HepG2 (cell line): ENCODE measurements around the gene CASKIN1. TPM values are rescaled to one million over a fixed set of nuclear protein-coding genes. Genes with fewer than 3 reads are reported as not detected.

ENCODE experiments used
- ARID5B ChIP-seq: IDR thresholded peaks from 2 replicates; pipeline ENCODE4 v1.4.0; 2020; ENCODE audit warnings: mild to moderate bottlenecking, missing genetic modification reagents
- ELF1 ChIP-seq: sonication (generic); formaldehyde crosslinking; IDR thresholded peaks from 2 replicates; pipeline ENCODE4 v1.4.0; 2020; ENCODE audit warnings: missing genetic modification reagents
- FOXA3 ChIP-seq: IDR thresholded peaks from 2 replicates; pipeline ENCODE4 v1.6.1; 2016; ENCODE audit warnings: missing genetic modification reagents, missing compliant biosample characterization
- HDAC1 ChIP-seq: sonication (generic); formaldehyde crosslinking; IDR thresholded peaks from 2 replicates; pipeline ENCODE4 v1.5.1; 2020; ENCODE audit warnings: mild to moderate bottlenecking, missing genetic modification reagents
- KLF11 ChIP-seq: IDR thresholded peaks from 2 replicates; pipeline ENCODE4 v1.6.1; 2016; ENCODE audit warnings: missing compliant biosample characterization
- MAFG ChIP-seq: sonication (generic); formaldehyde crosslinking; IDR thresholded peaks from 2 replicates; pipeline ENCODE4 v1.5.1; 2020; ENCODE audit warnings: mild to moderate bottlenecking, missing genetic modification reagents
- MTF2 ChIP-seq: sonication (generic); formaldehyde crosslinking; IDR thresholded peaks from 2 replicates; pipeline ENCODE4 v1.5.0; 2020; ENCODE audit warnings: missing genetic modification reagents, borderline replicate concordance
- PBX3 ChIP-seq: sonication (generic); formaldehyde crosslinking; IDR thresholded peaks from 2 replicates; pipeline ENCODE4 v1.8.1; 2023; ENCODE audit warnings: missing genetic modification reagents, inconsistent platforms, borderline replicate concordance
- SOX5 ChIP-seq: IDR thresholded peaks from 2 replicates; pipeline ENCODE4 v1.6.1; 2016; ENCODE audit warnings: borderline replicate concordance
- STAT6 ChIP-seq: sonication (generic); formaldehyde crosslinking; IDR thresholded peaks from 2 replicates; pipeline ENCODE4 v1.4.0; 2020; ENCODE audit warnings: missing genetic modification reagents, mild to moderate bottlenecking, borderline replicate concordance
- ZNF10 ChIP-seq: sonication (generic); formaldehyde crosslinking; IDR thresholded peaks from 2 replicates; pipeline ENCODE4 v1.4.0; 2020; ENCODE audit warnings: mild to moderate bottlenecking, low read depth, missing genetic modification reagents, borderline replicate concordance
- ZNF207 ChIP-seq: fragments of 450-650 bp; IDR thresholded peaks from 2 replicates; pipeline ENCODE4 v1.6.1; 2016; ENCODE audit warnings: antibody characterized with exemption, borderline replicate concordance
- ZNF235 ChIP-seq: sonication (generic); formaldehyde crosslinking; IDR thresholded peaks from 2 replicates; pipeline ENCODE4 v1.8.1; 2023; ENCODE audit warnings: mild to moderate bottlenecking, missing genetic modification reagents, borderline replicate concordance
- ZNF484 ChIP-seq: sonication (generic); formaldehyde crosslinking; IDR thresholded peaks from 2 replicates; pipeline ENCODE4 v1.5.1; 2020; ENCODE audit warnings: mild to moderate bottlenecking, low read depth, missing genetic modification reagents, borderline replicate concordance
- ZNF496 ChIP-seq: sonication (generic); formaldehyde crosslinking; IDR thresholded peaks from 2 replicates; pipeline ENCODE4 v1.8.1; 2023; ENCODE audit warnings: mild to moderate bottlenecking, moderate library complexity, missing genetic modification reagents; ENCODE audit not compliant: insufficient replicate concordance
- ZNF775 ChIP-seq: sonication (generic); formaldehyde crosslinking; IDR thresholded peaks from 2 replicates; pipeline ENCODE4 v1.4.0; 2020; ENCODE audit warnings: missing genetic modification reagents, mild to moderate bottlenecking, moderate library complexity, borderline replicate concordance
- ZSCAN25 ChIP-seq: sonication (generic); formaldehyde crosslinking; IDR thresholded peaks from 2 replicates; pipeline ENCODE4 v1.8.0; 2022; ENCODE audit warnings: mild to moderate bottlenecking, missing genetic modification reagents
- polyA plus RNA-seq, 8 experiments: library from polyadenylated mRNA; depleted of rRNA in 3 of 8; stranded (reverse) in 7 of 8; unstranded in 1 of 8; fragments of >200 nt; fragmentation: Illumina TruSeq in 4 of 8; extraction: Trizol in 4 of 8; gene quantifications; 2 replicates each; pipeline versions ENCODE4 v1.2.1 to v1.2.3, GENCODE V29; 2011 to 2016; ENCODE audit warnings: low read depth in 4 of 8, missing spikeins in 1 of 8, mixed read lengths in 1 of 8; ENCODE audit not compliant: insufficient read depth in 1 of 8
- total RNA-seq, 5 experiments: library from RNA; depleted of rRNA; stranded (reverse); fragments of >200 nt; fragmentation: Illumina TruSeq; extraction: Trizol; gene quantifications; 2 replicates each; pipeline ENCODE4 v1.2.3, GENCODE V29; 2016; ENCODE audit warnings: low read depth in 1 of 5
- TF ChIP-seq, protein P1 (sequence below): sonication (generic); formaldehyde crosslinking; IDR thresholded peaks from 2 replicates; pipeline ENCODE4 v1.5.0; 2020; ENCODE audit warnings: mild to moderate bottlenecking, missing genetic modification reagents

Gene CASKIN1
- total and polyA plus RNA-seq, 2 of the 13 experiments (the other 11 are each of a cell fraction or from before 2014, with no cell fraction given) = 1.2 to 2.2 TPM

- peak; percentile 48; the same call in 1 of the 2 replicates for TF ChIP-seq SOX5
- TF ChIP-seq ZNF496 (CRISPR knock-in tag) = no peak
- TF ChIP-seq ZNF207 = no peak
- TF ChIP-seq ZNF10 (CRISPR knock-in tag) = no peak
- TF ChIP-seq STAT6 (CRISPR knock-in tag) = no peak
- no peak for TF ChIP-seq MAFG (CRISPR knock-in tag)
- TF ChIP-seq ZNF484 (CRISPR knock-in tag) = no peak
- TF ChIP-seq KLF11 = no peak; the same call in 1 of the 2 replicates
- TF ChIP-seq ARID5B (CRISPR knock-in tag) = peak; percentile 43; the same call in 1 of the 2 replicates
- peak; percentile 95 for TF ChIP-seq ELF1 (CRISPR knock-in tag)
- TF ChIP-seq, protein P1, sequence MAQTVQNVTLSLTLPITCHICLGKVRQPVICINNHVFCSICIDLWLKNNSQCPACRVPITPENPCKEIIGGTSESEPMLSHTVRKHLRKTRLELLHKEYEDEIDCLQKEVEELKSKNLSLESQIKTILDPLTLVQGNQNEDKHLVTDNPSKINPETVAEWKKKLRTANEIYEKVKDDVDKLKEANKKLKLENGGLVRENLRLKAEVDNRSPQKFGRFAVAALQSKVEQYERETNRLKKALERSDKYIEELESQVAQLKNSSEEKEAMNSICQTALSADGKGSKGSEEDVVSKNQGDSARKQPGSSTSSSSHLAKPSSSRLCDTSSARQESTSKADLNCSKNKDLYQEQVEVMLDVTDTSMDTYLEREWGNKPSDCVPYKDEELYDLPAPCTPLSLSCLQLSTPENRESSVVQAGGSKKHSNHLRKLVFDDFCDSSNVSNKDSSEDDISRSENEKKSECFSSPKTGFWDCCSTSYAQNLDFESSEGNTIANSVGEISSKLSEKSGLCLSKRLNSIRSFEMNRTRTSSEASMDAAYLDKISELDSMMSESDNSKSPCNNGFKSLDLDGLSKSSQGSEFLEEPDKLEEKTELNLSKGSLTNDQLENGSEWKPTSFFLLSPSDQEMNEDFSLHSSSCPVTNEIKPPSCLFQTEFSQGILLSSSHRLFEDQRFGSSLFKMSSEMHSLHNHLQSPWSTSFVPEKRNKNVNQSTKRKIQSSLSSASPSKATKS (CRISPR knock-in tag) = no peak
- no peak for TF ChIP-seq MTF2 (CRISPR knock-in tag)
- TF ChIP-seq HDAC1 = peak; percentile 78; the same call in 1 of the 2 replicates
- TF ChIP-seq ZNF775 (CRISPR knock-in tag) = no peak
- peak; percentile 40 for TF ChIP-seq FOXA3 (CRISPR knock-in tag)
- TF ChIP-seq ZSCAN25 = peak; percentile 78
- 0 out of 2 replicates have a peak, but pooled peaks have one; percentile 18 for TF ChIP-seq ZNF235 (CRISPR knock-in tag)
- peak; percentile 39; the same call in 1 of the 2 replicates for TF ChIP-seq PBX3 (CRISPR knock-in tag)
Measured at GRCh38 chr16:2155091-2155950, 41.1 kb downstream of the CASKIN1 start, which contains the start of gene TRAF7 (continued).
